ENCODE measurements around the gene LMO7.

- TF ChIP-seq POLR2A (IDR thresholded peaks at IDR 0.05; ENCODE audit: low read depth, low read length) (no peak), CTCF (conservative IDR thresholded peaks at IDR 0.05; ENCODE audit: low read depth, low read length) (no peak), FOS (IDR thresholded peaks at IDR 0.05; ENCODE audit: low read depth, low read length) (no peak), CHD1 (IDR thresholded peaks at IDR 0.05; ENCODE audit: low read depth, low read length) (no peak), MAFK (IDR thresholded peaks at IDR 0.05; ENCODE audit: low read depth, low read length) (no peak), RCOR1 (IDR thresholded peaks at IDR 0.05; ENCODE audit: insufficient replicate concordance, low read length) (no peak), CEBPB (IDR thresholded peaks at IDR 0.05; ENCODE audit: low read depth, low read length) (no peak), RAD21 (IDR thresholded peaks at IDR 0.05; ENCODE audit: low read length) (no peak), RFX5 (IDR thresholded peaks at IDR 0.05; ENCODE audit: low read depth, low read length) (no peak), SMC3 (IDR thresholded peaks at IDR 0.05; ENCODE audit: low read depth, low read length) (no peak), MAZ (IDR thresholded peaks at IDR 0.05; ENCODE audit: borderline replicate concordance, low read depth, low read length) (no peak), NFE2L2 (IDR thresholded peaks at IDR 0.05; ENCODE audit: low read depth, low read length) (no peak), MXI1 (IDR thresholded peaks at IDR 0.05; ENCODE audit: borderline replicate concordance, low read depth, low read length) (no peak), ELK1 (IDR thresholded peaks at IDR 0.05; ENCODE audit: borderline replicate concordance, low read depth, low read length) (no peak)
Measured at GRCh38 chr13:75908141-75908540, 272.0 kb downstream of the LMO7 start.
